ENCODE data around the gene USP10. TPM values are rescaled to one million over a fixed set of nuclear protein-coding genes. Genes with fewer than 3 reads are reported as not detected.

USP10 gene
- total and polyA plus RNA-seq, 2 donors (not counting 3 experiments of a cell fraction or from before 2014, with no cell fraction given), result 84.0 to 115 TPM

- CTCF ChIA-PET, result interaction anchor here (1.6 to 5.2 kb wide), 5 partner anchors 48 to 159 kb away, joined by 4 to 57 read pairs (median 7); no protein-coding TSS in a partner anchor
- H3K4me1 ChIP-seq (ENCODE audit: control insufficient read depth, extremely low read depth, insufficient read depth, low read length), result no peaks in the 10 kb centered on the region
- no peak overlapping the region for H3K4me2 ChIP-seq (ENCODE audit: insufficient read depth, low read length)
- H3K27me3 ChIP-seq (ENCODE audit: control insufficient read depth in 2 of 2, insufficient read depth in 2 of 2, low read length in 2 of 2), result no peaks in the 10 kb centered on the region
- dilution Hi-C loops (cut with MboI; ENCODE audit: extremely low pct_ligation_motif_present, low sequenced_read_pairs) (no loop called here), intact Hi-C loops (cut with micrococcal nuclease) (no loop called here)
- no peaks in the 10 kb centered on the region for H4K20me1 ChIP-seq (replicated peaks; ENCODE audit: control insufficient read depth, extremely low read depth, insufficient read depth, low read length)
- H3K79me2 ChIP-seq (ENCODE audit: control insufficient read depth, insufficient read depth, low read length), result no peaks in the 10 kb centered on the region
- no TSS peak for BruUV-seq (replicated peaks)
- no peak overlapping the region for H2AFZ ChIP-seq (ENCODE audit: low read depth, low read length)
- POLR2A ChIA-PET, result interaction anchor here (0.7 kb wide), 2 partner anchors 39 to 359 kb away, joined by 3 to 4 read pairs; no protein-coding TSS in a partner anchor
- H3K9ac ChIP-seq (replicated peaks; ENCODE audit: extremely low read depth, insufficient read depth, low read length), result no peak overlapping the region
- DNase-seq (ENCODE audit: low read depth, low spot score) (no peak), FAIRE-seq (no peak)
- no peak overlapping the region for H3K27ac ChIP-seq (ENCODE audit: insufficient read depth, low read depth, low read length)
- H3K36me3 ChIP-seq (ENCODE audit: control insufficient read depth in 2 of 2, extremely low read depth in 1 of 2, insufficient read depth in 2 of 2, low read length in 2 of 2), result peaks cover 0 to 2% of the 10 kb centered on the region in 2 experiments
- TF ChIP-seq JUN (IDR thresholded peaks at IDR 0.05; ENCODE audit: borderline replicate concordance, insufficient read depth, insufficient read length, low read depth) (no peak), MYC (IDR thresholded peaks at IDR 0.05; ENCODE audit: low read depth, low read length) (no peak), EZH2 (IDR thresholded peaks at IDR 0.05; ENCODE audit: borderline replicate concordance, low read depth, low read length, severe bottlenecking) (no peak), POLR2A (IDR thresholded peaks at IDR 0.05; ENCODE audit: low read depth, low read length) (no peak)
- no peaks in the 10 kb centered on the region for H3K9me1 ChIP-seq (replicated peaks; ENCODE audit: control insufficient read depth, extremely low read depth, insufficient read depth, low read length)
- H3K9me3 ChIP-seq (replicated peaks; ENCODE audit: control insufficient read depth, insufficient read depth, low read length), result no peaks in the 10 kb centered on the region
- no peak overlapping the region for H3K4me3 ChIP-seq (replicated peaks in 1 of 3; ENCODE audit: insufficient read depth in 1 of 3, low read depth in 1 of 3, low read length in 3 of 3)
Measured at GRCh38 chr16:84670063-84670462, 29.7 kb upstream of the USP10 start.

- Histone ChIP-seq H4K20me1 (replicated peaks; ENCODE audit: control insufficient read depth, extremely low read depth, insufficient read depth, low read length) (no peaks in the 10 kb centered on the region), H2AFZ (ENCODE audit: low read depth, low read length) (no peak overlapping the region), H3K4me3 (replicated peaks in 1 of 3; ENCODE audit: insufficient read depth in 1 of 3, low read depth in 1 of 3, low read length in 3 of 3) (no peak overlapping the region), H3K27me3 (ENCODE audit: control insufficient read depth in 2 of 2, insufficient read depth in 2 of 2, low read length in 2 of 2) (peaks cover 2 to 3% of the 10 kb centered on the region in 2 experiments), H3K9ac (replicated peaks; ENCODE audit: extremely low read depth, insufficient read depth, low read length) (no peak overlapping the region), H3K4me1 (ENCODE audit: control insufficient read depth, extremely low read depth, insufficient read depth, low read length) (no peaks in the 10 kb centered on the region), H3K9me3 (replicated peaks; ENCODE audit: control insufficient read depth, insufficient read depth, low read length) (no peaks in the 10 kb centered on the region), H3K79me2 (ENCODE audit: control insufficient read depth, insufficient read depth, low read length) (no peaks in the 10 kb centered on the region), H3K9me1 (replicated peaks; ENCODE audit: control insufficient read depth, extremely low read depth, insufficient read depth, low read length) (no peaks in the 10 kb centered on the region), H3K36me3 (ENCODE audit: control insufficient read depth in 2 of 2, extremely low read depth in 1 of 2, insufficient read depth in 2 of 2, low read length in 2 of 2) (no peaks in the 10 kb centered on the region), H3K27ac (ENCODE audit: insufficient read depth, low read depth, low read length) (no peak overlapping the region), H3K4me2 (ENCODE audit: insufficient read depth, low read length) (no peak overlapping the region)
- dilution Hi-C loops (cut with MboI; ENCODE audit: extremely low pct_ligation_motif_present, low sequenced_read_pairs), result no loop called here
- ChIA-PET CTCF (interaction anchor here (0.6 to 4.1 kb wide), 43 partner anchors 9 to 298 kb away, joined by 3 to 135 read pairs (median 5); partner anchors contain the start of genes COTL1 and KLHL36), POLR2A (interaction anchor here (0.7 kb wide), 1 partner anchor 21 kb away, joined by 3 read pairs; no protein-coding TSS in a partner anchor)
- BruUV-seq (replicated peaks), result no TSS peak
- TF ChIP-seq GATA2 (IDR thresholded peaks at IDR 0.05; ENCODE audit: insufficient read depth, insufficient read length, low read depth, low read length), result no peak
- no peak for TF ChIP-seq POLR2A (IDR thresholded peaks at IDR 0.05; ENCODE audit: low read depth, low read length)
- TF ChIP-seq CTCF (IDR thresholded peaks at IDR 0.05; ENCODE audit: extremely low read depth in 1 of 2, insufficient read depth in 1 of 2, low read depth in 1 of 2, low read length in 2 of 2), result peak; percentile 93 to 97
- DNase-seq (ENCODE audit: low read depth, low spot score) (peak; percentile 72), FAIRE-seq (peak; percentile 93)
- intact Hi-C loops (cut with micrococcal nuclease), result loop anchor here (1.0 kb wide), 3 partner anchors 50 to 66 kb away; no protein-coding TSS in a partner anchor
Measured at GRCh38 chr16:84672276-84673202, 27.3 kb upstream of the USP10 start.

Data from endothelial cell of umbilical vein (primary cell).